CD4-positive, alpha-beta T cell treated with Interleukin-21 for 1 hour (primary cell): ENCODE measurements around the gene LRP8.

ENCODE experiments used
- DNase-seq: peaks from one replicate; pipeline ENCODE4 v3.0.0-alpha.2; 2020

Gene LRP8

GRCh38 chr1:53279296-53280200 lies 48.3 kb downstream of the LRP8 start:
- no peak for DNase-seq

- DNase-seq, result peak; percentile 65
Measured at GRCh38 chr1:53278298-53278725, 49.6 kb downstream of the LRP8 start.

- DNase-seq, result no peak
Measured at GRCh38 chr1:53277326-53277725, 50.5 kb downstream of the LRP8 start.

GRCh38 chr1:53276902-53277281 lies 51.0 kb downstream of the LRP8 start:
- DNase-seq, result no peak

GRCh38 chr1:53276153-53276901 lies 51.5 kb downstream of the LRP8 start:
- DNase-seq, result no peak

- no peak for DNase-seq
Measured at GRCh38 chr1:53275566-53275965, 52.3 kb downstream of the LRP8 start.

GRCh38 chr1:53274541-53275185 lies 53.2 kb downstream of the LRP8 start:
- no peak for DNase-seq

GRCh38 chr1:53274026-53274425 lies 53.8 kb downstream of the LRP8 start:
- DNase-seq, result no peak

- DNase-seq, result no peak
Measured at GRCh38 chr1:53273526-53273925, 54.3 kb downstream of the LRP8 start.

GRCh38 chr1:53272349-53272748 lies 55.5 kb downstream of the LRP8 start:
- no peak for DNase-seq

GRCh38 chr1:53271446-53272090 lies 56.3 kb downstream of the LRP8 start:
- no peak for DNase-seq

GRCh38 chr1:53270873-53271272 lies 57.0 kb downstream of the LRP8 start:
- no peak for DNase-seq

GRCh38 chr1:53270107-53270506 lies 57.8 kb downstream of the LRP8 start:
- no peak for DNase-seq

GRCh38 chr1:53267761-53268160 lies 60.1 kb downstream of the LRP8 start:
- DNase-seq, result no peak

GRCh38 chr1:53266038-53266437 lies 61.8 kb downstream of the LRP8 start:
- DNase-seq, result no peak

- DNase-seq, result no peak
Measured at GRCh38 chr1:53265581-53265980, 62.3 kb downstream of the LRP8 start.

- DNase-seq, result no peak
Measured at GRCh38 chr1:53264048-53264447, 63.8 kb downstream of the LRP8 start.

GRCh38 chr1:53262000-53262399 lies 65.9 kb downstream of the LRP8 start:
- no peak for DNase-seq

GRCh38 chr1:53260631-53261247 lies 67.1 kb downstream of the LRP8 start:
- DNase-seq, result no peak

GRCh38 chr1:53259932-53260331 lies 67.9 kb downstream of the LRP8 start:
- no peak for DNase-seq

- no peak for DNase-seq
Measured at GRCh38 chr1:53258216-53258615, 69.7 kb downstream of the LRP8 start.

- no peak for DNase-seq
Measured at GRCh38 chr1:53257454-53258081, 70.3 kb downstream of the LRP8 start.
